ENCODE results near the gene PACS2.

PACS2 gene

GRCh38 chr14:105408592-105408991 is 94.0 kb downstream of the PACS2 start:
- no peak for TF ChIP-seq CTCF (IDR thresholded peaks at IDR 0.05; ENCODE audit: control extremely low read depth, extremely low read depth, low read depth, missing control alignments)
- CTCF ChIA-PET, result no interaction called here
- DNase-seq (ENCODE audit: extremely low spot score), result no peak
- POLR2A ChIA-PET, result interaction anchor here (0.7 kb wide), 1 partner anchor 107 kb away, joined by 3 read pairs; no protein-coding TSS in a partner anchor

GRCh38 chr14:105409364-105409763 is 94.8 kb downstream of the PACS2 start:
- ChIA-PET CTCF (interaction anchor here (0.9 kb wide), 1 partner anchor 80 kb away, joined by 3 read pairs; no protein-coding TSS in a partner anchor), POLR2A (interaction anchor here (0.7 kb wide), 1 partner anchor 108 kb away, joined by 3 read pairs; no protein-coding TSS in a partner anchor)
- no peak for DNase-seq (ENCODE audit: extremely low spot score)
- no peak for TF ChIP-seq CTCF (IDR thresholded peaks at IDR 0.05; ENCODE audit: control extremely low read depth, extremely low read depth, low read depth, missing control alignments)

- TF ChIP-seq CTCF (IDR thresholded peaks at IDR 0.05; ENCODE audit: control extremely low read depth, extremely low read depth, low read depth, missing control alignments), result no peak
- POLR2A ChIA-PET, result no interaction called here
- DNase-seq (ENCODE audit: extremely low spot score), result no peak
- CTCF ChIA-PET, result interaction anchor here (1.7 to 2.5 kb wide), 2 partner anchors 70 to 79 kb away, joined by 5 to 9 read pairs; no protein-coding TSS in a partner anchor
Measured at GRCh38 chr14:105410642-105411016, 96.1 kb downstream of the PACS2 start.

GRCh38 chr14:105411017-105411941 is 96.7 kb downstream of the PACS2 start:
- ChIA-PET CTCF (interaction anchor here (1.7 to 3.4 kb wide), 3 partner anchors 7 to 78 kb away, joined by 5 to 13 read pairs (median 9); no protein-coding TSS in a partner anchor), POLR2A (interaction anchor here (0.5 kb wide), 1 partner anchor 13 kb away, joined by 4 read pairs; no protein-coding TSS in a partner anchor)
- TF ChIP-seq CTCF (IDR thresholded peaks at IDR 0.05; ENCODE audit: control extremely low read depth, extremely low read depth, low read depth, missing control alignments), result no peak
- DNase-seq (ENCODE audit: extremely low spot score), result peak; percentile 86

- ChIA-PET POLR2A (no interaction called here), CTCF (interaction anchor here (0.9 to 3.4 kb wide), 4 partner anchors 8 to 77 kb away, joined by 4 to 13 read pairs (median 7); no protein-coding TSS in a partner anchor)
- DNase-seq (ENCODE audit: extremely low spot score), result no peak
- TF ChIP-seq CTCF (IDR thresholded peaks at IDR 0.05; ENCODE audit: control extremely low read depth, extremely low read depth, low read depth, missing control alignments), result no peak
Measured at GRCh38 chr14:105411985-105412770, 97.6 kb downstream of the PACS2 start.

Measured in GM10248 (cell line).